Activated CD8-positive, alpha-beta T cell treated with anti-CD3 and anti-CD28 coated beads for 36 hours (primary cell): ENCODE results near the gene OR13J1. TPM values are rescaled to one million over a fixed set of nuclear protein-coding genes. Genes with fewer than 3 reads are reported as not detected.

ENCODE experiments used
- ATAC-seq: fragments of 200-7000 bp; cut with Tn5 transposase; one replicate; pipeline ENCODE4 v1.10.0; 2021; ENCODE audit warnings: mild to moderate bottlenecking, moderate library complexity
- CTCF ChIA-PET: fragments of 350-600 bp; sonication (Branson Sonifier 250); formaldehyde crosslinking; loops from one replicate; lab custom pipeline; 2021; ENCODE audit warnings: antibody characterized with exemption; lab: Charles Lee
- POLR2A ChIA-PET: fragments of 350-600 bp; sonication (Branson Sonifier 250); formaldehyde crosslinking; loops from one replicate; lab custom pipeline; 2021; ENCODE audit warnings: antibody characterized with exemption; lab: Charles Lee
- DNase-seq: peaks from one replicate; pipeline ENCODE4 v3.0.0-alpha.2; 2020
- H3K27ac Mint-ChIP-seq: one replicate; pipeline ENCODE4 v1.8.0; 2021; ENCODE audit warnings: mild to moderate bottlenecking, mixed read lengths
- H3K27me3 Mint-ChIP-seq: one replicate; pipeline ENCODE4 v1.8.0; 2021; ENCODE audit warnings: mixed read lengths
- H3K36me3 Mint-ChIP-seq: one replicate; pipeline ENCODE4 v1.8.0; 2021; ENCODE audit warnings: low read depth, mixed read lengths
- H3K4me1 Mint-ChIP-seq: one replicate; pipeline ENCODE4 v1.8.0; 2021; ENCODE audit warnings: low read depth, mixed read lengths
- H3K4me3 Mint-ChIP-seq: one replicate; pipeline ENCODE4 v1.8.0; 2021; ENCODE audit warnings: mild to moderate bottlenecking, moderate library complexity, mixed read lengths
- H3K9me3 Mint-ChIP-seq: one replicate; pipeline ENCODE4 v1.8.0; 2021; ENCODE audit warnings: mixed read lengths
- intact Hi-C: fragments of 100-400 bp; cut with micrococcal nuclease; formaldehyde crosslinking; loops from one replicate; pipeline ENCODE4 v1.10.0; 2022
- total RNA-seq, 2 experiments: library from RNA; stranded (reverse); gene quantifications; one replicate each; pipeline ENCODE4 v1.2.3, GENCODE V29; 2021
- TF ChIP-seq, protein P1 (sequence below): fragments of 200-600 bp; IDR thresholded peaks from one replicate; pipeline ENCODE4 v1.8.0; 2022; ENCODE audit warnings: antibody characterized with exemption, mild to moderate bottlenecking

The OR13J1 gene
- total RNA-seq, 2 experiments from 2014 or later: not detected

DNA sequence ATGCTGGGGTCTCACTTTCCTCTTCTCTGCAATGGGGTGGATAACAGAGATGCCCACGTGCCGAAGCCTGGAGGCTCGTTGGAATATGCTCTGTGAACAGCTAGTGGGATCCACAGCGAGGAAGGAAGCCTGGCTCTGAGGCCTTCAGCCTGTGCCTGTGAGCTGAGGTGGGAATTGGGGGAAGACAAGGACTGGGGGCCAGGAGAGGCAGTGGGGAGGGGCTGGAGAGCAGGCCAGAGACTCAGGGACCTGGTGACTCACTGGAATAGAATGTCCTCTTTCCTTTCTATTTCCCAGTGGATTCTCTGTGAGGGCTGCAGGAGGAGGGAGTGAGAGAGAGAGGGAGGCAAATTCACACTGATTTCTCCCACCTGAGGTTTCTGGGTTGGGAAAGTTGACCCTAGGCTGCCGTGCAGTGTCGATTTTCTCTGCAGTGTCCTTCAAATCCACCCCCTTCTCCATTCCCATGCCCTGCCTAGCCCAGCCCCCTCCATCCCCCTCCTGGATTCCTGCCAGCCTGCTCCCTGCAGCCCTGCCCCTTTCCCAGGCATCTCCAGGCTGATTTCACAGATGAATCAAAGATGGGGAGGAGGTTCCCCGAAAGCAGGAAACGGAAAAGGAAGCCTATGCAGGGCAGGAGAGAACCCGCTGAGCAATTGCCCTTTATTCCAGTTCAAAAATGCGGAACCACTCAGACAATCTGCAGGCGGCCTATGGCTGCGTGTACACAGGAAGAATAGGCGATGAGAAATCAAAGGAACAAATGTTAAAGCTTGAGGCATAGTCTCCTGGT, 37.7 kb upstream of the OR13J1 start:
- intact Hi-C loops: loop anchor here (5.0 kb wide), 1 partner anchor 34 kb away; no protein-coding TSS in a partner anchor
- Mint-ChIP-seq H3K4me1 (peaks cover 50% of the 10 kb centered on the region), H3K9me3 (no peaks in the 10 kb centered on the region), H3K27ac (no peak overlapping the region), H3K27me3 (peaks cover under 1% of the 10 kb centered on the region), H3K36me3 (no peaks in the 10 kb centered on the region), H3K4me3 (no peak overlapping the region)
- TF ChIP-seq, protein P1, sequence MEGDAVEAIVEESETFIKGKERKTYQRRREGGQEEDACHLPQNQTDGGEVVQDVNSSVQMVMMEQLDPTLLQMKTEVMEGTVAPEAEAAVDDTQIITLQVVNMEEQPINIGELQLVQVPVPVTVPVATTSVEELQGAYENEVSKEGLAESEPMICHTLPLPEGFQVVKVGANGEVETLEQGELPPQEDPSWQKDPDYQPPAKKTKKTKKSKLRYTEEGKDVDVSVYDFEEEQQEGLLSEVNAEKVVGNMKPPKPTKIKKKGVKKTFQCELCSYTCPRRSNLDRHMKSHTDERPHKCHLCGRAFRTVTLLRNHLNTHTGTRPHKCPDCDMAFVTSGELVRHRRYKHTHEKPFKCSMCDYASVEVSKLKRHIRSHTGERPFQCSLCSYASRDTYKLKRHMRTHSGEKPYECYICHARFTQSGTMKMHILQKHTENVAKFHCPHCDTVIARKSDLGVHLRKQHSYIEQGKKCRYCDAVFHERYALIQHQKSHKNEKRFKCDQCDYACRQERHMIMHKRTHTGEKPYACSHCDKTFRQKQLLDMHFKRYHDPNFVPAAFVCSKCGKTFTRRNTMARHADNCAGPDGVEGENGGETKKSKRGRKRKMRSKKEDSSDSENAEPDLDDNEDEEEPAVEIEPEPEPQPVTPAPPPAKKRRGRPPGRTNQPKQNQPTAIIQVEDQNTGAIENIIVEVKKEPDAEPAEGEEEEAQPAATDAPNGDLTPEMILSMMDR: no peak
- DNase-seq (no peak), ATAC-seq (peak; percentile 26)
- CTCF ChIA-PET: interaction anchor here (0.6 to 5.9 kb wide), 5 partner anchors 11 to 47 kb away, joined by 3 to 147 read pairs (median 4); no protein-coding TSS in a partner anchor
- POLR2A ChIA-PET: no interaction called here

DNA sequence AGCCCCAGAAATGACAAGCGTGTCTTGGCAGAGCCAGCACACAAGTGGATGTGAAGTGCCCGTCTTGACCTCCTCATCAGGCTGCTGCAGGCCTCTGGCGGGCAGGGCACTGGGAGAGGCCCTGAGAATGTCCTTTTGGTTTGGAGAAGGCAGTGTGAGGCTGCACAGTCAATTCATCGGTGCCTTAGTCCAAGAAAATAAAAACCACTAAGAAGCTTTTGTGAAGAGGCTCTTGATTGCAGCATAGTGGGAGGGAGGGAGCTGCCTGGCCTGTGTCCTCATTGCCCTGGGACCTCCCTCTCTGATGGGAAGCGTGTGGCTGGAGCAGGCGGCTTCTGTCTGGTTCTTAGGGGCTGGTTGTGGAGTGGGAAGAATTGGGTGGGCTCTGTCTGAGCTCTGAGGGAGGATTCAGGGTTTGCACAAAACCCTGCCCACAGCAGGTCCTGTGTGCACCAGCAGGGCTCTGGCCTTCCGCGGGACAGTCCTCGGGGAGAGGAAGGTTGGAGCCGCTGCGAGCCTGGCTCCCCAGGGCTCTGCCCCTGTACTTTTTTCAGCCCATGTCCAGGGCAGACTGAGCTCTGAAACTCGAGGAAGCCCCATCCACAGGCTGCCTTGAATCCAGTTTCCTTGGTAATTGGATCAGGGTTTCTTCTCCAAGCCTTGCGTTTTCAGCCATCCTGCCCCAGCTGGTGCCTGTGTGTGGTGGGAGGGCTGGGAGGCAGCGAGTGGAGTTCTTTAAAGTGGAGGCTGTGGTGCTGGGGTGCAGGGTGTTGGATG, 36.9 kb upstream of the OR13J1 start:
- CTCF ChIA-PET: interaction anchor here (0.6 to 5.9 kb wide), 3 partner anchors 10 to 48 kb away, joined by 3 to 147 read pairs (median 4); no protein-coding TSS in a partner anchor
- intact Hi-C loops: loop anchor here (5.0 kb wide), 1 partner anchor 35 kb away; no protein-coding TSS in a partner anchor
- H3K9me3 Mint-ChIP-seq: no peaks in the 10 kb centered on the region
- H3K27me3 Mint-ChIP-seq: peaks cover 1% of the 10 kb centered on the region
- DNase-seq (no peak), ATAC-seq (no peak)
- no peak overlapping the region for H3K27ac Mint-ChIP-seq
- peaks cover 47% of the 10 kb centered on the region for H3K4me1 Mint-ChIP-seq
- no peaks in the 10 kb centered on the region for H3K36me3 Mint-ChIP-seq
- no peak overlapping the region for H3K4me3 Mint-ChIP-seq
- TF ChIP-seq, protein P1: no peak
- POLR2A ChIA-PET: no interaction called here

DNA sequence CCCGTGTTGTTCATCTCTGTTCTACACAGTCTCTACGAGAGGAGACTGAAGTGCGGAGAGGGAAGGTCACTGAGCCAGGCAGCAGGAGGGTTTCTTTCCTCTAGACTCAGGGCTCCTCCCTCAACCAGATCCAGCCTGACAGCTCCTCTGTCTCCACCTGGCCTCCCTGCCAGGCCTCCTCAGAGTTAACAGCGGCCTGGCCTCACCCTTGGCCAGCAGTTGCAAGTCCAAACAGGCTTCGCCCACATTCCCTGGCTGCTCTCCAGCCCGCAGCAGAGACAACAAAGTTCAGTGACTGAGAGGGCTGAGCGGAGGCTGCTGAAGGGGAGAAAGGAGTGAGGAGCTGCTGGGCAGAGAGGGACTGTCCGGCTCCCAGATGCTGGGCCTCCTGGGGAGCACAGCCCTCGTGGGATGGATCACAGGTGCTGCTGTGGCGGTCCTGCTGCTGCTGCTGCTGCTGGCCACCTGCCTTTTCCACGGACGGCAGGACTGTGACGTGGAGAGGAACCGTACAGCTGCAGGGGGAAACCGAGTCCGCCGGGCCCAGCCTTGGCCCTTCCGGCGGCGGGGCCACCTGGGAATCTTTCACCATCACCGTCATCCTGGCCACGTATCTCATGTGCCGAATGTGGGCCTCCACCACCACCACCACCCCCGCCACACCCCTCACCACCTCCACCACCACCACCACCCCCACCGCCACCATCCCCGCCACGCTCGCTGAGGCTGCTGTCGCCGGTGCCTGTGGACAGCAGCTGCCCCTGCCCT, 35.9 kb upstream of the OR13J1 start, which contains the start of gene HRCT1:
HRCT1 (plus strand) TSS at position 291 of the 768 bp plus-strand sequence; CDS start at position 377, 86 bp downstream.
- Mint-ChIP-seq H3K27me3 (peaks cover 1% of the 10 kb centered on the region), H3K4me3 (no peak within 1 kb of the TSS), H3K4me1 (peaks cover 39% of the 10 kb centered on the region), H3K27ac (no peak within 1 kb of the TSS), H3K36me3 (no peaks in the 10 kb centered on the region), H3K9me3 (no peaks in the 10 kb centered on the region)
- intact Hi-C loops: loop anchor here (5.0 kb wide), 1 partner anchor 36 kb away; no protein-coding TSS in a partner anchor
- ChIA-PET CTCF (interaction anchor here (1.2 to 5.9 kb wide), 5 partner anchors 29 to 80 kb away, joined by 3 to 147 read pairs (median 4); no protein-coding TSS in a partner anchor), POLR2A (no interaction called here)
- TF ChIP-seq, protein P1: no peak
- ATAC-seq: no peak
- DNase-seq: no peak

DNA sequence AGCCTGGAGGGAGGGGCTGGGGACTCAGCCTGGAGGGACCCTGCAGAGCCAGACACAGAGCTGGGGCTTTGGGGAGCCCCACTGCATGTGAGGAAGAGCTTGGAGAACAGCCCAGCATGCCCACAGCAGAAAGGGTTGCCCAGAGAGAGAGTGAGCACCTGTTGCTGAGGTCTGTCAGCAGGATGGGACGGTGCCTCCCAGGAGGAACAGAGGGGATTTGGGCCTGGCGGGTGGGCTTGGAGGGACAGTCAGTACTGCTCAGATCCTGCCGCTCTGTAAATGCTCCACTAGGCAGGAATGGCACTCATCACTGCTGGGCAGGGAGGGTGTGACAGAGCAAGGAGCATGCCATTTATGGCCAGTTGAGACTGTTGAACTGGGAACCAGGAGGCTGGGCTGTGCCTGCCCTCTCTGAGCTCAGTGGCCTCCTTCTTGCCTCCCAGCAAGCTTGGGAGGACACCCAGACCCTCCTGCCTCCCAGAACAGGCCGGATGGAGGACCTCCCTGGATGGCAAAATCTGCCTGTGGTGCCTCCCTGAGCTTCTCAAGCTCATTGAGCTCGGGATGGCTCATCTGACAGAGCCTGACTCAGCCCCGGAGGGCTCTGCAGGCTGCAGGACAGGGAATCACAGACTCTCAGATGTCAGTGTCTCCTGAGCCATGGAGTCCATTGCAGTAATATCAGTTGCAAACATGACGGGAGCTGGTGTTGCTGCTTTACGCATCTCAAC, 35.0 kb upstream of the OR13J1 start:
- DNase-seq (no peak), ATAC-seq (no peak)
- CTCF ChIA-PET: interaction anchor here (0.6 to 5.9 kb wide), 5 partner anchors 30 to 160 kb away, joined by 3 to 147 read pairs (median 3); no protein-coding TSS in a partner anchor
- intact Hi-C loops: loop anchor here (5.0 kb wide), 1 partner anchor 37 kb away; no protein-coding TSS in a partner anchor
- Mint-ChIP-seq H3K36me3 (no peaks in the 10 kb centered on the region), H3K4me1 (peaks cover 30% of the 10 kb centered on the region), H3K4me3 (no peak overlapping the region), H3K9me3 (no peaks in the 10 kb centered on the region), H3K27me3 (peaks cover 3% of the 10 kb centered on the region), H3K27ac (no peak overlapping the region)
- TF ChIP-seq, protein P1: no peak
- POLR2A ChIA-PET: no interaction called here
